Esophagus squamous epithelium (tissue), 4 donors: ENCODE results near the gene NPAS2.

Experiments
- CTCF ChIP-seq, 6 experiments: fragments of 450-650 bp in 4 of 6; fragments of 200-600 bp in 2 of 6; sonication (generic) in 2 of 6; IDR thresholded peaks; one replicate each; pipeline ENCODE4 v1.5.1; 2016 to 2019; ENCODE audit warnings: antibody characterized with exemption in 6 of 6, mild to moderate bottlenecking in 4 of 6, moderate library complexity in 4 of 6
- POLR2A ChIP-seq, 4 donors: fragments of 450-650 bp; IDR thresholded peaks; one replicate each; pipeline ENCODE4 v1.6.1; 2017; ENCODE audit warnings: antibody characterized with exemption in 4 of 4, mild to moderate bottlenecking in 4 of 4, moderate library complexity in 3 of 4

DNA sequence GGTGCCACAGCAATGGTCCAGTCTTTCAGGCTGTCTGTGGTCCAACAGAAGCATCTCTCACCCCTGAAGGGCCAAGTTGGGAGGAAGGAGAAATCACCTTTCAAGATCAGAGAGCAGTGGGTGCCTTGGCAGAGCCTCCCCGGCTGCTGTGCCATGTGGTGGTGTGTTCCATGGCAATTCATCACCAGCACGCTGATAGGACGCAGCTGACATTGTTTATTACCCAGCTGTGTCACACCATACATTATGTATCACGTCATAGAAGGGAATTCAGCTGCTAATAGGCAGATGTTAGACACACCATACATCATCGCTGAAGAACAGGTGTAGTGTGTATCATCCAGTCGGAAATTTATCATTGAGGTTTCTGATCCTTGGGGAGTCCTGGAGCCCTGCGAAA, 152.5 kb downstream of the NPAS2 start:
- TF ChIP-seq POLR2A (IDR thresholded peaks at IDR 0.05) (no peak), CTCF (IDR thresholded peaks at IDR 0.05) (no peak)
